Duodenal mucosa (tissue), 2 donors: ENCODE results near the gene MGAT4B.

Experiments used
- H3K27ac ChIP-seq: one replicate; pipeline ENCODE4 v1.7.0; 2013; ENCODE audit warnings: low read depth, low read length
- H3K27me3 ChIP-seq, 2 donors: one replicate each; pipeline ENCODE4 v1.7.0; 2013; ENCODE audit warnings: low read length in 2 of 2, control low read depth in 1 of 2; ENCODE audit not compliant: insufficient read depth in 2 of 2, control insufficient read depth in 1 of 2
- H3K36me3 ChIP-seq, 2 donors: one replicate each; pipeline ENCODE4 v1.7.0; 2013; ENCODE audit warnings: low read length in 2 of 2, control low read depth in 1 of 2; ENCODE audit not compliant: insufficient read depth in 2 of 2, control insufficient read depth in 1 of 2
- H3K4me1 ChIP-seq, 2 donors: one replicate each; pipeline ENCODE4 v1.7.0; 2013; ENCODE audit warnings: low read length in 2 of 2, control low read depth in 1 of 2; ENCODE audit not compliant: insufficient read depth in 2 of 2, control insufficient read depth in 1 of 2
- H3K4me3 ChIP-seq, 2 donors: one replicate each; pipeline ENCODE4 v1.7.0; 2013; ENCODE audit warnings: low read length in 2 of 2, low read depth in 1 of 2
- H3K9ac ChIP-seq, 2 donors: one replicate each; pipeline ENCODE4 v1.7.0; 2013; ENCODE audit warnings: low read length in 2 of 2, low read depth in 1 of 2
- H3K9me3 ChIP-seq, 2 donors: one replicate each; pipeline ENCODE4 v1.7.0; 2013; ENCODE audit warnings: low read length in 2 of 2, control low read depth in 1 of 2; ENCODE audit not compliant: control insufficient read depth in 1 of 2

The MGAT4B gene

GRCh38 chr5:179763215-179763945 is 43.3 kb downstream of the MGAT4B start:
- H3K4me1 ChIP-seq = peaks cover 57 to 58% of the 10 kb centered on the region in 2 donors

GRCh38 chr5:179762781-179763176 is 43.9 kb downstream of the MGAT4B start:
- no peaks in the 10 kb centered on the region for H3K27me3 ChIP-seq
- peaks cover 57 to 58% of the 10 kb centered on the region in 2 donors for H3K4me1 ChIP-seq
- H3K4me3 ChIP-seq = no peak overlapping the region
- no peaks in the 10 kb centered on the region for H3K9me3 ChIP-seq
- no peak overlapping the region for H3K27ac ChIP-seq
- H3K9ac ChIP-seq = peak overlapping the region in 1 of 2 donors; percentile 5
- H3K36me3 ChIP-seq = peaks cover 6 to 28% of the 10 kb centered on the region in 2 donors

More at GRCh38 chr5:179763215-179763945, 43.3 kb downstream of the MGAT4B start:
- H3K4me3 ChIP-seq = no peak overlapping the region
- H3K9me3 ChIP-seq = no peaks in the 10 kb centered on the region
- no peaks in the 10 kb centered on the region for H3K27me3 ChIP-seq
- H3K36me3 ChIP-seq = peaks cover 7 to 33% of the 10 kb centered on the region in 2 donors
- no peak overlapping the region for H3K27ac ChIP-seq
- peak overlapping the region in 1 of 2 donors; percentile 5 for H3K9ac ChIP-seq

GRCh38 chr5:179762079-179762780 is 44.4 kb downstream of the MGAT4B start:
- Histone ChIP-seq H3K9ac (peak overlapping the region; percentile 5 to 6), H3K4me1 (peaks cover 53 to 58% of the 10 kb centered on the region in 2 donors), H3K9me3 (no peaks in the 10 kb centered on the region), H3K36me3 (peaks cover 6 to 25% of the 10 kb centered on the region in 2 donors), H3K4me3 (no peak overlapping the region), H3K27ac (no peak overlapping the region), H3K27me3 (no peaks in the 10 kb centered on the region)

GRCh38 chr5:179759581-179760551 is 46.8 kb downstream of the MGAT4B start:
- Histone ChIP-seq H3K27ac (no peak overlapping the region), H3K4me3 (no peak overlapping the region), H3K27me3 (no peaks in the 10 kb centered on the region), H3K9ac (no peak overlapping the region), H3K36me3 (peaks cover 0 to 6% of the 10 kb centered on the region in 2 donors), H3K4me1 (peaks cover 44% of the 10 kb centered on the region in 2 donors), H3K9me3 (no peaks in the 10 kb centered on the region)

GRCh38 chr5:179758955-179759354 is 47.7 kb downstream of the MGAT4B start:
- Histone ChIP-seq H3K9me3 (no peaks in the 10 kb centered on the region), H3K4me1 (peaks cover 50 to 52% of the 10 kb centered on the region in 2 donors), H3K36me3 (peaks cover 0 to 4% of the 10 kb centered on the region in 2 donors), H3K27me3 (no peaks in the 10 kb centered on the region), H3K9ac (no peak overlapping the region), H3K4me3 (no peak overlapping the region), H3K27ac (no peak overlapping the region)

GRCh38 chr5:179755022-179755421 is 51.6 kb downstream of the MGAT4B start:
- Histone ChIP-seq H3K36me3 (peaks cover 0 to 3% of the 10 kb centered on the region in 2 donors), H3K9ac (no peak overlapping the region), H3K4me3 (no peak overlapping the region), H3K4me1 (peaks cover 25 to 28% of the 10 kb centered on the region in 2 donors), H3K9me3 (no peaks in the 10 kb centered on the region), H3K27me3 (no peaks in the 10 kb centered on the region), H3K27ac (no peak overlapping the region)

- H3K27me3 ChIP-seq = no peaks in the 10 kb centered on the region
- no peak overlapping the region for H3K4me3 ChIP-seq
- H3K9ac ChIP-seq = no peak overlapping the region
- peaks cover 0 to 10% of the 10 kb centered on the region in 2 donors for H3K36me3 ChIP-seq
- H3K4me1 ChIP-seq = peaks cover 19 to 21% of the 10 kb centered on the region in 2 donors
- H3K27ac ChIP-seq = no peak overlapping the region
- H3K9me3 ChIP-seq = no peaks in the 10 kb centered on the region
Measured at GRCh38 chr5:179753971-179754370, 52.7 kb downstream of the MGAT4B start.

- peaks cover 0 to 12% of the 10 kb centered on the region in 2 donors for H3K36me3 ChIP-seq
- H3K9ac ChIP-seq = no peak overlapping the region
- peaks cover 9 to 14% of the 10 kb centered on the region in 2 donors for H3K4me1 ChIP-seq
- no peaks in the 10 kb centered on the region for H3K27me3 ChIP-seq
- no peaks in the 10 kb centered on the region for H3K9me3 ChIP-seq
- H3K4me3 ChIP-seq = no peak overlapping the region
- H3K27ac ChIP-seq = no peak overlapping the region
Measured at GRCh38 chr5:179749857-179750508, 56.7 kb downstream of the MGAT4B start.

GRCh38 chr5:179747811-179748210 is 58.9 kb downstream of the MGAT4B start:
- H3K27me3 ChIP-seq = no peaks in the 10 kb centered on the region
- H3K36me3 ChIP-seq = peaks cover 0 to 12% of the 10 kb centered on the region in 2 donors
- H3K9ac ChIP-seq = no peak overlapping the region
- H3K27ac ChIP-seq = no peak overlapping the region
- H3K4me1 ChIP-seq = no peaks in the 10 kb centered on the region
- no peak overlapping the region for H3K4me3 ChIP-seq
- H3K9me3 ChIP-seq = no peaks in the 10 kb centered on the region
